Measurements from ENCODE around the gene CHFR. TPM values are rescaled to one million over a fixed set of nuclear protein-coding genes. Genes with fewer than 3 reads are reported as not detected.

CHFR gene
- total and polyA plus RNA-seq, 4 donors = 7.0 to 23.4 (median 14.6) TPM

GRCh38 chr12:132851465-132851864, 35.9 kb downstream of the CHFR start:
- Histone ChIP-seq H3K36me3 (ENCODE audit: control insufficient read depth in 4 of 4, insufficient read depth in 3 of 4, low read depth in 1 of 4, low read length in 3 of 4) (peaks cover 31 to 75% (median 39%) of the 10 kb centered on the region in 4 donors), H3K27me3 (ENCODE audit: control insufficient read depth in 4 of 4, insufficient read depth in 4 of 4, low read length in 3 of 4) (no peaks in the 10 kb centered on the region), H3K9ac (ENCODE audit: low read depth in 1 of 2, low read length in 2 of 2) (no peak overlapping the region), H3K4me1 (ENCODE audit: control insufficient read depth in 4 of 4, insufficient read depth in 4 of 4, low read length in 3 of 4) (no peaks in the 10 kb centered on the region), H3K4me3 (ENCODE audit: low read depth in 1 of 3, low read length in 3 of 3) (no peak overlapping the region), H3K27ac (ENCODE audit: low read depth in 1 of 2, low read length in 2 of 2) (no peak overlapping the region), H3K9me3 (ENCODE audit: control insufficient read depth in 4 of 4, low read length in 3 of 4) (no peaks in the 10 kb centered on the region)
- no peak for DNase-seq (ENCODE audit: low spot score)
- TF ChIP-seq NR2F2 (IDR thresholded peaks at IDR 0.05) = no peak
- TF ChIP-seq MAX (IDR thresholded peaks at IDR 0.05) = no peak
- no peak for TF ChIP-seq REST (IDR thresholded peaks at IDR 0.05)
- TF ChIP-seq CTCF (IDR thresholded peaks at IDR 0.05; ENCODE audit: low read depth, low read length, missing input control) = no peak
- TF ChIP-seq HNF4A (conservative IDR thresholded peaks at IDR 0.05) = no peak
- TF ChIP-seq GABPA (IDR thresholded peaks at IDR 0.05 in 1 of 2, conservative IDR thresholded peaks at IDR 0.05 in 1 of 2) = no peak
- TF ChIP-seq EGR1 (IDR thresholded peaks at IDR 0.05; ENCODE audit: low read depth in 2 of 2) = no peak
- TF ChIP-seq ZBTB33 (IDR thresholded peaks at IDR 0.05) = no peak
- TF ChIP-seq ATF3 (IDR thresholded peaks at IDR 0.05) = no peak
- TF ChIP-seq TAF1 (conservative IDR thresholded peaks at IDR 0.05) = no peak
- no peak for TF ChIP-seq RXRA (IDR thresholded peaks at IDR 0.05)
- no peak for TF ChIP-seq SP1 (IDR thresholded peaks at IDR 0.05)
- TF ChIP-seq YY1 (IDR thresholded peaks at IDR 0.05) = no peak
- no peak for TF ChIP-seq RAD21 (IDR thresholded peaks at IDR 0.05)
- TF ChIP-seq FOXA2 (IDR thresholded peaks at IDR 0.05) = no peak
- TF ChIP-seq JUND (IDR thresholded peaks at IDR 0.05) = no peak
- TF ChIP-seq FOXA1 (IDR thresholded peaks at IDR 0.05) = no peak
- TF ChIP-seq HNF4G (IDR thresholded peaks at IDR 0.05) = no peak
- 96% methylated on average over 25 of the region's 25 CpGs for WGBS
